SH-SY5Y (cell line): Measurements from ENCODE around the gene ANKMY2.

Experiments
- GATA2 ChIP-seq: IDR thresholded peaks from 2 replicates; pipeline ENCODE4 v1.6.1; 2011; ENCODE audit warnings: mild to moderate bottlenecking, low read depth, low read length
- GATA3 ChIP-seq: IDR thresholded peaks from 2 replicates; pipeline ENCODE4 v1.6.1; 2011; ENCODE audit warnings: low read depth, mild to moderate bottlenecking, low read length, moderate library complexity

GRCh38 chr7:16561943-16562342, 83.6 kb downstream of the ANKMY2 start:
- no peak for TF ChIP-seq GATA2
- no peak for TF ChIP-seq GATA3
